ENCODE results near the gene LHX4.

The LHX4 gene

GRCh38 chr1:180275726-180276125, 45.7 kb downstream of the LHX4 start:
- no peak for DNase-seq

GRCh38 chr1:180277476-180278193, 47.6 kb downstream of the LHX4 start:
- no peak for DNase-seq

GRCh38 chr1:180278194-180278515, 48.1 kb downstream of the LHX4 start:
- DNase-seq, result no peak

- no peak for DNase-seq
Observed at GRCh38 chr1:180278596-180279395, 48.7 kb downstream of the LHX4 start.

GRCh38 chr1:180279651-180280050, 49.6 kb downstream of the LHX4 start:
- no peak for DNase-seq

- DNase-seq, result no peak
Observed at GRCh38 chr1:180280617-180281016, 50.6 kb downstream of the LHX4 start.

GRCh38 chr1:180281490-180281889, 51.4 kb downstream of the LHX4 start:
- DNase-seq, result no peak

GRCh38 chr1:180282401-180283044, 52.5 kb downstream of the LHX4 start:
- DNase-seq, result no peak

- no peak for DNase-seq
Observed at GRCh38 chr1:180283098-180283497, 53.0 kb downstream of the LHX4 start.

- DNase-seq, result no peak
Observed at GRCh38 chr1:180286417-180286816, 56.4 kb downstream of the LHX4 start.

GRCh38 chr1:180287988-180288705, 58.1 kb downstream of the LHX4 start:
- DNase-seq, result no peak

GRCh38 chr1:180288940-180289339, 58.9 kb downstream of the LHX4 start:
- DNase-seq, result no peak

GRCh38 chr1:180290265-180291001, 60.4 kb downstream of the LHX4 start:
- DNase-seq, result no peak

- DNase-seq, result no peak
Observed at GRCh38 chr1:180291004-180291403, 60.9 kb downstream of the LHX4 start.

- no peak for DNase-seq
Observed at GRCh38 chr1:180294711-180295110, 64.6 kb downstream of the LHX4 start.

- DNase-seq, result no peak
Observed at GRCh38 chr1:180295999-180296398, 65.9 kb downstream of the LHX4 start.

- DNase-seq, result no peak
Observed at GRCh38 chr1:180299479-180300221, 69.6 kb downstream of the LHX4 start.

- DNase-seq, result no peak
Observed at GRCh38 chr1:180301135-180301742, 71.2 kb downstream of the LHX4 start.

GRCh38 chr1:180309338-180309737, 79.3 kb downstream of the LHX4 start:
- no peak for DNase-seq

- DNase-seq, result no peak
Observed at GRCh38 chr1:180310095-180310494, 80.0 kb downstream of the LHX4 start.

GRCh38 chr1:180311011-180311730, 81.1 kb downstream of the LHX4 start:
- no peak for DNase-seq

Data from activated naive CD4-positive, alpha-beta T cell treated with anti-CD3 and anti-CD28 coated beads, Interleukin-2, amount 50 U/mL, for 16 hours (primary cell).